Brain microvascular endothelial cell (primary cell): ENCODE results near the gene IFNA1.

Source experiments
- DNase-seq: peaks from one replicate; pipeline ENCODE4 v3.0.0-alpha.2; 2020
- H3K27ac ChIP-seq: fragments of 250-450 bp; sonication (Bioruptor Pico); 2 replicates; pipeline ENCODE4 v1.5.1; 2020; ENCODE audit warnings: mild to moderate bottlenecking, moderate library complexity
- H3K27me3 ChIP-seq: fragments of 250-450 bp; sonication (Bioruptor Pico); replicated peaks from 2 replicates; pipeline ENCODE4 v1.5.1; 2020; ENCODE audit warnings: mild to moderate bottlenecking
- H3K36me3 ChIP-seq: fragments of 250-450 bp; sonication (Bioruptor Pico); replicated peaks from 2 replicates; pipeline ENCODE4 v1.5.1; 2020; ENCODE audit warnings: mild to moderate bottlenecking
- H3K4me3 ChIP-seq: 2 replicates; pipeline ENCODE4 v1.5.1; 2011; ENCODE audit warnings: low read depth, mild to moderate bottlenecking, control low read depth, low read length, moderate library complexity
- in situ Hi-C: cut with HindIII; loops from 2 replicates; pipeline ENCODE4 v1.10.0; 2017; ENCODE audit warnings: low sequenced_read_pairs, low pct_ligation_motif_present
- TF ChIP-seq, protein P1 (sequence below): IDR thresholded peaks from 2 replicates; pipeline ENCODE4 v1.5.1; 2011; ENCODE audit warnings: low read depth, mild to moderate bottlenecking, moderate library complexity, low read length, control low read depth, inconsistent platforms; ENCODE audit errors: missing control alignments

Gene IFNA1

DNA sequence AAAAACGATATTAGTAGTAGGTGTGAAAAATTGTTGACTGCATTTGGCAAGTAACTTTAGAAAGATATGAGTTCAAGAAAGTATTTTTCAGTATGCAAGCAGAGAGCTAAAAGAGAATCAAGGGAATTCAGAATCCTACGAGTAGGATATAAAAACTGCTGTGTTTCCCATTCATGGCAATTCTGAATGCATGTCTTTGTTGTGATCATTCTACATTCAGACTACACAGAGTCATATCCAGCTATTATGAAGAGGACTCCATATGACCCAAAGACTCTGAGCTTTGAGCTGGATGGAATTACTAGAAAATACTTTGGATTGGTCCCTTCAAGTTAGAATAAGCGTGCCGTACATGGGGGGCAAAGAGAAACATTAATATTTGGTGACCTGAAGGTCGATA is 29.9 kb downstream of the IFNA1 start:
- DNase-seq, result no peak
- no peak overlapping the region for H3K4me3 ChIP-seq
- in situ Hi-C loops, result no loop called here
- TF ChIP-seq, protein P1, sequence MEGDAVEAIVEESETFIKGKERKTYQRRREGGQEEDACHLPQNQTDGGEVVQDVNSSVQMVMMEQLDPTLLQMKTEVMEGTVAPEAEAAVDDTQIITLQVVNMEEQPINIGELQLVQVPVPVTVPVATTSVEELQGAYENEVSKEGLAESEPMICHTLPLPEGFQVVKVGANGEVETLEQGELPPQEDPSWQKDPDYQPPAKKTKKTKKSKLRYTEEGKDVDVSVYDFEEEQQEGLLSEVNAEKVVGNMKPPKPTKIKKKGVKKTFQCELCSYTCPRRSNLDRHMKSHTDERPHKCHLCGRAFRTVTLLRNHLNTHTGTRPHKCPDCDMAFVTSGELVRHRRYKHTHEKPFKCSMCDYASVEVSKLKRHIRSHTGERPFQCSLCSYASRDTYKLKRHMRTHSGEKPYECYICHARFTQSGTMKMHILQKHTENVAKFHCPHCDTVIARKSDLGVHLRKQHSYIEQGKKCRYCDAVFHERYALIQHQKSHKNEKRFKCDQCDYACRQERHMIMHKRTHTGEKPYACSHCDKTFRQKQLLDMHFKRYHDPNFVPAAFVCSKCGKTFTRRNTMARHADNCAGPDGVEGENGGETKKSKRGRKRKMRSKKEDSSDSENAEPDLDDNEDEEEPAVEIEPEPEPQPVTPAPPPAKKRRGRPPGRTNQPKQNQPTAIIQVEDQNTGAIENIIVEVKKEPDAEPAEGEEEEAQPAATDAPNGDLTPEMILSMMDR, result no peak
- no peaks in the 10 kb centered on the region for H3K36me3 ChIP-seq
- no peaks in the 10 kb centered on the region for H3K27me3 ChIP-seq
- H3K27ac ChIP-seq, result no peak overlapping the region

DNA sequence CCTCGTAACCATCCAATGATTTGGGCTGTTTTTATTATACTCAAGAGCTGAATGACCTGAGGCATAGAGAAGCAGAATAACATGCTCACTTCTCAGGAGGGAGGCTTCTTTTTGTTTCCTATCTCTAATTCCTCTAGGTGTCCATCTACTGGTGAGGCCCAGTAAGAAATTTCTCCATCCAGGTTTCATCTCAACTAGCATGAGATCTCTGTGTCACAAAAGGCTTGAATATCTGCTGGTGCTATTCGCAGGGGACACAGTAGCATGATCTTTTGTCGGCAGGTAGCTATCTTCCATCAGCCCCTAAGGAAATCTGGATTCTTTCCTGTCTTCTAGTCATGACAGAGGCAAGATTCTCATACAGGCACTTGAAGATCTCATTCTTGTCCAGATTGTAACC is 33.0 kb downstream of the IFNA1 start:
- no peaks in the 10 kb centered on the region for H3K36me3 ChIP-seq
- DNase-seq, result no peak
- H3K27me3 ChIP-seq, result no peaks in the 10 kb centered on the region
- no peak overlapping the region for H3K4me3 ChIP-seq
- H3K27ac ChIP-seq, result no peak overlapping the region
- TF ChIP-seq, protein P1, result peak; percentile 18
- in situ Hi-C loops, result no loop called here

DNA sequence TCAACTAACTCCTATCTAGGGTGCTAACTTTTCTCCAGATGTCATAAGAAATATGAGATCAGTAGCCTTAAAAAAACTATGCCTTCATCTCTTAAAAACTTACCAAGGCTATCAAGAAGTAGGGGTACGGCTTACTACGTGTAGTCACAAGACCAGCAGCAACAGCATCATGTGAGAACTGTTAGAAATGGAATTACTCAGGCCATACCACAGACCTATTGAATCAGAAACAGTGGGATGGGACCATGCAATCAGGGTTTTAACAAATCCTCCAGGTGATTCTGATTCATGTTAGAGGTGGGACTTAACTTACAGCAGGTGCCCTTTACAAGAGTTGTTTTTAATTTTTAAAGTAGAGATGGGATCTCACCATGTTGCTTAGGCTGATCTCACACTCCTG is 37.2 kb downstream of the IFNA1 start:
- DNase-seq, result no peak
- in situ Hi-C loops, result no loop called here
- Histone ChIP-seq H3K4me3 (no peak overlapping the region), H3K27ac (no peak overlapping the region), H3K27me3 (no peaks in the 10 kb centered on the region), H3K36me3 (no peaks in the 10 kb centered on the region)
- TF ChIP-seq, protein P1, result no peak

DNA sequence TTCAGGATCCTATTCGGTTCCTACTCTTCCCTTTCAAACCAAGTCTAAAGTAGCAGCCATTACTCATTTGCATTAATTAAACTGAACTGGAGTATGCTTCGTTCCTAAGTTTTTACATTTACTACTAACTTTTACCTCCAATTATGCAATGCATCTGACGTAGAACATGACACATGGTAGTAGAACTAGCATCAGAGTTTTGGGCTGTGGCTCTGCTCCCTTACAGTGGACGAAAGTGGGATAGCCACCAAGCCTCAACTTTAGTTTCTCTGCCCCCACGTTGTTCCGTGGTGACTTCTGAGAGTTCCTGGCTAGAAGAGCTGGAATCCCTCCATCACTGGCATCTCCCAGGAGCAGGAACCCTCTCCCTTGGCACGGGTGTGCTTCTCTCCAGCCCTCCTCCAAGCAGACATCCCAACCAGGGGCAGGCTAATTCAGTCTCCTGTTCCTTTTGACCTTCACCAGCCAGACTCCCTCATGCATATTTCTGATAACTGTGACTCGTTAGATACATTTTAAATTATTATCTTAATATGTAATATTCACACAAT is 39.0 kb downstream of the IFNA1 start:
- in situ Hi-C loops, result no loop called here
- Histone ChIP-seq H3K27me3 (no peaks in the 10 kb centered on the region), H3K27ac (no peak overlapping the region), H3K36me3 (no peaks in the 10 kb centered on the region), H3K4me3 (no peak overlapping the region)
- TF ChIP-seq, protein P1, result no peak
- DNase-seq, result no peak

DNA sequence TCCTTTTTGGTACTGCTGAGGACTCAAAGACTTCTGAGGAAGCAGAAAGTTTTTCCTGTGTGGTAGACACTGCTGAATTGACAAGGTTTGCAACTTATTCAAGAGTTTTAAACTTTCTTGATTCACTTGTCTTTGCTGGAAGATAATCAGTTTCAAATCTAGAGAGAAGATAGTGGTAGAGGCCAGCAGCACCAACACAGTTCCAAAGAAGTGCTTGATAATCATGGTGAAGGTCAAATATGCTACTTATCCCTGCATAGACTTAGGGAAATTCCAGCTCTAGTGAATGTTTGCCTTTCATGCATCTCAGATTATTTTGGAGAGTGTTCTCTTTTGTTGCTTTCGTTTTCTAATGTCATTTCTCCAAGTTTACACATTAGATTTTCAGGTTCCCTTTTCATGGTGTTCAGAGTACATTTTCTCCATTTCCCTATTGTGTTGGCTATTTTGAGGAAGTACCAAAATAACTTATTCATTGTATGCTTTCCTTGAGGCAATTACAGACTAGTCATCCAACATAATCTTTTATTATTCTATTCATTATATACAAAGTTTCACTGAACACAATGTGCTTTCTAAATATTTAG is 41.3 kb downstream of the IFNA1 start:
- H3K4me3 ChIP-seq, result no peak overlapping the region
- no peak overlapping the region for H3K27ac ChIP-seq
- in situ Hi-C loops, result no loop called here
- no peaks in the 10 kb centered on the region for H3K36me3 ChIP-seq
- DNase-seq, result no peak
- TF ChIP-seq, protein P1, result no peak
- no peaks in the 10 kb centered on the region for H3K27me3 ChIP-seq

DNA sequence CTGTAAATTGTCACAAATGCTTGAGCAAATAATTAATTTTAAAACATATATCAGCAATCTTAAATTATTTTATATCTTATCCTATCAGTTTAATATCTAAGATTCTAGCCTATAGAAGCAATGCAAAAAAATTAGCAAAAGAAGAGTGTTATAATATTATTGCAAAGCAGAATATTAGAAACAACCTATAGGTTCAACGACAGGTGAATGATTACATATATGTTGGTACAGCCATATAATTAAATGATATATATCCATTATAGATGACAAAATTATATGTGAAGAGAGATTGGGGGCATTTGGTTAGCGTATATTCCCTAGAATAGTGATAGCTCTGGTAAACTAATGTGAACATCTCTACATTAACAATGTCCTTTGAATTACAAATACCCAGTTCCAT is 42.0 kb downstream of the IFNA1 start, which contains the start of gene IFNE:
IFNE (minus strand) TSS at position 101 of the 400 bp plus-strand sequence. CDS start 619 bp downstream, outside the sequence.
- H3K27me3 ChIP-seq, result no peaks in the 10 kb centered on the region
- TF ChIP-seq, protein P1, result no peak
- in situ Hi-C loops, result no loop called here
- no peak for DNase-seq
- H3K4me3 ChIP-seq, result no peak within 1 kb of the TSS
- no peak within 1 kb of the TSS for H3K27ac ChIP-seq
- H3K36me3 ChIP-seq, result no peaks in the 10 kb centered on the region
